Measurements from ENCODE around the gene CARD10. TPM values are rescaled to one million over a fixed set of nuclear protein-coding genes. Genes with fewer than 3 reads are reported as not detected.
"Not testable (repeated sequence)": the region's sequence is repeated elsewhere in the genome, so short reads cannot be mapped to it uniquely, and the experiment has no call there.

CARD10 gene
- total and polyA plus RNA-seq, 2 of the 8 experiments (the other 6 are each of a cell fraction or from before 2014, with no cell fraction given): 13.5 to 14.4 TPM

DNA sequence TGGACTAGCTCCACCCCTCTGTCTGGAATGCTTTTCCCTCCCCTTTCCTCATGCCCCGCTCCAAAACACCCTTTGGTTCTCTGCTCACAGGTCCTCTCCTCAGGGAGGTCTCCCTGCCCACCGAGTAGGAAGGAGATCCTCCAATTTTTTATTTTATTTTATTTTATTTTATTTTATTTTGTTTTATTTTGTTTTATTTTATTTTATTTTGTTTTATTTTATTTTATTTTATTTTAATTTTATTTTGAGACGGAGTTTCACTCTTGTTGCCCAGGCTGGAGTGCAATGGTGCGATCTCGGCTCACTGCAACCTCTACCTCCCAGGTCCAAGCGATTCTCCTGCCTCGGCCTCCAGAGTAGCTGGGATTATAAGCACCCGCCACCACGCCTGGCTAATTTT lies 8.7 kb upstream of the CARD10 start:
- H2AK5ac ChIP-seq (ENCODE audit: low read depth, low read length); H2BK5ac ChIP-seq (ENCODE audit: low read depth, low read length); H3K27me3 ChIP-seq (replicated peaks in 1 of 4; ENCODE audit: control insufficient read depth in 3 of 4, extremely low read depth in 1 of 4, insufficient read depth in 3 of 4, low read length in 3 of 4); H3K23ac ChIP-seq (ENCODE audit: insufficient read length); H4K91ac ChIP-seq (replicated peaks; ENCODE audit: insufficient read length, low read length); FAIRE-seq; H3K56ac ChIP-seq (replicated peaks; ENCODE audit: insufficient read length, low read depth, low read length); H3K4me2 ChIP-seq (ENCODE audit: insufficient read depth in 1 of 2, low read depth in 2 of 2, low read length in 2 of 2); H3K9ac ChIP-seq (replicated peaks in 1 of 4; ENCODE audit: extremely low read depth in 1 of 4, low read depth in 3 of 4, low read length in 3 of 4); H3K23me2 ChIP-seq (ENCODE audit: low read depth, low read length); H2BK15ac ChIP-seq (ENCODE audit: low read length); H2BK12ac ChIP-seq (ENCODE audit: low read depth, low read length); H3K18ac ChIP-seq (ENCODE audit: extremely low read depth, low read length); H3K4me1 ChIP-seq (replicated peaks in 1 of 4; ENCODE audit: control insufficient read depth in 3 of 4, insufficient read depth in 4 of 4, low read length in 3 of 4); H2BK120ac ChIP-seq (replicated peaks; ENCODE audit: low read depth, low read length); H2AFZ ChIP-seq (ENCODE audit: low read length); H3K27ac ChIP-seq (ENCODE audit: low read depth, low read length); H2BK20ac ChIP-seq (ENCODE audit: low read length); H4K20me1 ChIP-seq (replicated peaks in 1 of 2; ENCODE audit: control insufficient read depth in 1 of 2, insufficient read depth in 2 of 2, low read length in 2 of 2); H3K36me3 ChIP-seq (ENCODE audit: control insufficient read depth in 2 of 4, insufficient read depth in 4 of 4, low read length in 3 of 4); H3K79me2 ChIP-seq (ENCODE audit: control insufficient read depth in 1 of 2, insufficient read depth in 2 of 2, low read length in 2 of 2); H3K4me3 ChIP-seq (ENCODE audit: extremely low read depth in 1 of 4, insufficient read depth in 2 of 4, low read depth in 3 of 4, low read length in 4 of 4); H3K9me3 ChIP-seq (ENCODE audit: insufficient read depth in 2 of 2, low read depth in 1 of 2, low read length in 1 of 2); H4K8ac ChIP-seq (ENCODE audit: extremely low read depth, insufficient read depth, low read length); H3K4ac ChIP-seq (replicated peaks; ENCODE audit: insufficient read length, low read depth, low read length); DNase-seq (ENCODE audit: low read depth in 1 of 2, low spot score in 2 of 2); H3K79me1 ChIP-seq (ENCODE audit: low read depth, low read length); H4K5ac ChIP-seq (ENCODE audit: insufficient read length, low read depth, low read length); H3K14ac ChIP-seq (ENCODE audit: insufficient read length): not testable (repeated sequence)
- CTCF ChIA-PET (ENCODE audit: partially characterized antibody): interaction anchor here (0.8 to 5.7 kb wide), 9 partner anchors 11 to 268 kb away, joined by 3 to 55 read pairs (median 4); partner anchors contain the start of gene GGA1
- POLR2A ChIA-PET (ENCODE audit: partially characterized antibody): interaction anchor here (1.3 to 1.9 kb wide), 3 partner anchors 9 to 36 kb away, joined by 3 to 4 read pairs (median 4); partner anchors contain the start of gene CARD10
- WGBS, 2 experiments (ENCODE audit: extremely low coverage in 1 of 2, insufficient coverage in 1 of 2, insufficient read length in 1 of 2, insufficient replicate concordance in 2 of 2, low coverage in 1 of 2, low lambda C conversion rate in 2 of 2, missing lambda C conversion rate in 1 of 2): 92% methylated on average over 9 of the region's 9 CpGs; no CpG with 5 or more reads in 1 of the 2 experiments
